Fibroblast of lung (primary cell): ENCODE results near the gene FALEC. TPM values are rescaled to one million over a fixed set of nuclear protein-coding genes. Genes with fewer than 3 reads are reported as not detected.

ENCODE experiments used
- DNase-seq, 2 donors: peaks; one replicate each; pipeline versions ENCODE4 v3.0.0 to v3.0.0-alpha.2; 2010; ENCODE audit warnings: low read depth in 2 of 2
- H2AFZ ChIP-seq: 2 replicates; pipeline ENCODE4 v1.5.1; 2012; ENCODE audit warnings: low read length, control low read depth, inconsistent platforms
- H3K27ac ChIP-seq: 2 replicates; pipeline ENCODE4 v1.5.1; 2011; ENCODE audit warnings: low read length, control low read depth; ENCODE audit not compliant: insufficient read depth
- H3K27me3 ChIP-seq: 2 replicates; pipeline ENCODE4 v1.5.1; 2011; ENCODE audit warnings: mild to moderate bottlenecking, low read length; ENCODE audit not compliant: control insufficient read depth, insufficient read depth
- H3K36me3 ChIP-seq: 2 replicates; pipeline ENCODE4 v1.5.1; 2011; ENCODE audit warnings: low read length; ENCODE audit not compliant: control insufficient read depth, insufficient read depth
- H3K4me1 ChIP-seq: 2 replicates; pipeline ENCODE4 v1.5.1; 2011; ENCODE audit warnings: low read length; ENCODE audit not compliant: control insufficient read depth, insufficient read depth; ENCODE audit errors: extremely low read depth
- H3K4me2 ChIP-seq: 2 replicates; pipeline ENCODE4 v1.5.1; 2011; ENCODE audit warnings: low read length, control low read depth; ENCODE audit not compliant: insufficient read depth; ENCODE audit errors: extremely low read depth
- H3K4me3 ChIP-seq, 4 experiments: fragments of 200-600 bp in 1 of 4; sonication (generic) in 1 of 4; replicated peaks in 1 of 4; 2 replicates each; pipeline ENCODE4 v1.5.1; 2011 to 2016; ENCODE audit warnings: low read length in 4 of 4, low read depth in 3 of 4, mild to moderate bottlenecking in 3 of 4, control low read depth in 2 of 4, inconsistent platforms in 1 of 4, mixed read lengths in 1 of 4; ENCODE audit not compliant: insufficient read depth in 1 of 4; ENCODE audit errors: control extremely low read depth in 1 of 4
- H3K79me2 ChIP-seq: 2 replicates; pipeline ENCODE4 v1.5.1; 2012; ENCODE audit warnings: mild to moderate bottlenecking, low read length, inconsistent platforms; ENCODE audit not compliant: control insufficient read depth, insufficient read depth
- H3K9ac ChIP-seq: 2 replicates; pipeline ENCODE4 v1.5.1; 2011; ENCODE audit warnings: mild to moderate bottlenecking, low read length, control low read depth; ENCODE audit not compliant: insufficient read depth
- H3K9me3 ChIP-seq: 2 replicates; pipeline ENCODE4 v1.5.1; 2012; ENCODE audit warnings: low read depth, low read length; ENCODE audit not compliant: control insufficient read depth, insufficient read depth
- H4K20me1 ChIP-seq: 2 replicates; pipeline ENCODE4 v1.5.1; 2011; ENCODE audit warnings: low read length; ENCODE audit not compliant: control insufficient read depth, insufficient read depth; ENCODE audit errors: extremely low read depth
- CTCF ChIP-seq, 2 donors: IDR thresholded peaks in 1 of 2; conservative IDR thresholded peaks in 1 of 2; 1 replicate in 1 of 2; 2 replicates in 1 of 2; pipeline ENCODE4 v1.5.1; 2011 to 2012; ENCODE audit warnings: low read length in 2 of 2, control low read depth in 1 of 2, inconsistent platforms in 1 of 2, low read depth in 1 of 2, mild to moderate bottlenecking in 1 of 2
- EZH2 ChIP-seq: IDR thresholded peaks from 2 replicates; pipeline ENCODE4 v1.5.1; 2012; ENCODE audit warnings: low read length, control low read depth, mild to moderate bottlenecking; ENCODE audit errors: missing control alignments
- polyA plus RNA-seq, 2 donors: library from polyadenylated mRNA; depleted of rRNA in 1 of 2; stranded (reverse) in 1 of 2; unstranded in 1 of 2; fragments of >200 nt; gene quantifications; 2 replicates each; pipeline ENCODE4 v1.2.1, GENCODE V29; 2011 to 2012; ENCODE audit warnings: missing spikeins in 1 of 2
- total RNA-seq: library from RNA; depleted of rRNA; stranded (reverse); fragments of >200 nt; gene quantifications from 2 replicates; pipeline ENCODE4 v1.2.1, GENCODE V29; 2014

The FALEC gene
- total and polyA plus RNA-seq, 2 donors (not counting 1 experiment from before 2014, with no cell fraction given), result 0.83 TPM; not detected in 1

GRCh38 chr1:150493175-150493574 is 22.4 kb upstream of the FALEC start:
- no peak overlapping the region for H3K4me2 ChIP-seq
- H3K4me1 ChIP-seq, result no peaks in the 10 kb centered on the region
- no peaks in the 10 kb centered on the region for H3K9me3 ChIP-seq
- no peak overlapping the region for H3K27ac ChIP-seq
- DNase-seq, result no peak
- H2AFZ ChIP-seq, result no peak overlapping the region
- H3K4me3 ChIP-seq, result no peak overlapping the region
- no peaks in the 10 kb centered on the region for H3K27me3 ChIP-seq
- no peaks in the 10 kb centered on the region for H3K79me2 ChIP-seq
- no peaks in the 10 kb centered on the region for H4K20me1 ChIP-seq
- H3K9ac ChIP-seq, result no peak overlapping the region
- TF ChIP-seq EZH2, result no peak
- no peak for TF ChIP-seq CTCF (conservative IDR thresholded peaks at IDR 0.05 in 1 of 2, IDR thresholded peaks at IDR 0.05 in 1 of 2; ENCODE audit: low read depth in 1 of 2, low read length in 2 of 2)
- H3K36me3 ChIP-seq, result peaks cover 6% of the 10 kb centered on the region

GRCh38 chr1:150498342-150498741 is 17.2 kb upstream of the FALEC start:
- DNase-seq, result no peak
- H3K36me3 ChIP-seq, result peaks cover 1% of the 10 kb centered on the region
- H3K9me3 ChIP-seq, result no peaks in the 10 kb centered on the region
- TF ChIP-seq CTCF (conservative IDR thresholded peaks at IDR 0.05 in 1 of 2, IDR thresholded peaks at IDR 0.05 in 1 of 2; ENCODE audit: low read depth in 1 of 2, low read length in 2 of 2) (no peak), EZH2 (no peak)
- no peak overlapping the region for H3K4me3 ChIP-seq
- no peaks in the 10 kb centered on the region for H3K27me3 ChIP-seq
- no peak overlapping the region for H3K4me2 ChIP-seq
- H3K9ac ChIP-seq, result no peak overlapping the region
- no peaks in the 10 kb centered on the region for H3K79me2 ChIP-seq
- H2AFZ ChIP-seq, result no peak overlapping the region
- no peak overlapping the region for H3K27ac ChIP-seq
- no peaks in the 10 kb centered on the region for H3K4me1 ChIP-seq
- no peaks in the 10 kb centered on the region for H4K20me1 ChIP-seq

- Histone ChIP-seq H3K27me3 (no peaks in the 10 kb centered on the region), H3K27ac (no peak overlapping the region), H4K20me1 (no peaks in the 10 kb centered on the region), H3K36me3 (peaks cover 18% of the 10 kb centered on the region), H3K9ac (no peak overlapping the region), H2AFZ (no peak overlapping the region), H3K4me3 (no peak overlapping the region), H3K79me2 (peaks cover 19% of the 10 kb centered on the region), H3K4me1 (peaks cover 8% of the 10 kb centered on the region), H3K4me2 (no peak overlapping the region), H3K9me3 (no peaks in the 10 kb centered on the region)
- no peak for DNase-seq
- no peak for TF ChIP-seq EZH2
Measured at GRCh38 chr1:150505431-150505830, 10.1 kb upstream of the FALEC start.
